Mesodermal cell (in vitro differentiated cells): ENCODE data around the gene WNT9B.
A peak's percentile ranks its signal among the peaks of the same experiment; 100 is the strongest.

Experiments used
- H3K27ac ChIP-seq: 2 replicates; pipeline ENCODE4 v1.7.0; 2013; ENCODE audit warnings: mild to moderate bottlenecking, low read depth, low read length, moderate library complexity; ENCODE audit not compliant: severe bottlenecking
- H3K36me3 ChIP-seq: 2 replicates; pipeline ENCODE4 v1.7.1; 2013; ENCODE audit warnings: mild to moderate bottlenecking, low read length, moderate library complexity; ENCODE audit not compliant: control insufficient read depth, insufficient read depth
- H3K4me1 ChIP-seq: one replicate; pipeline ENCODE4 v1.7.1; 2013; ENCODE audit warnings: mild to moderate bottlenecking, low read length; ENCODE audit not compliant: insufficient read depth, control insufficient read depth, poor library complexity, severe bottlenecking
- H3K4me3 ChIP-seq: 2 replicates; pipeline ENCODE4 v1.7.0; 2013; ENCODE audit warnings: low read length, control low read depth, mild to moderate bottlenecking; ENCODE audit not compliant: insufficient read depth, poor library complexity, severe bottlenecking; ENCODE audit errors: extremely low read depth
- H3K9me3 ChIP-seq: 2 replicates; pipeline ENCODE4 v1.7.1; 2013; ENCODE audit warnings: mild to moderate bottlenecking, low read length, moderate library complexity; ENCODE audit not compliant: control insufficient read depth
- WGBS, 2 experiments: methylation state at CpG; one replicate each; pipeline ENCODE4 v1.1.5; 2013; ENCODE audit warnings: missing lambda C conversion rate in 2 of 2; ENCODE audit not compliant: insufficient coverage in 2 of 2; 5-methylcytosine and 5-hydroxymethylcytosine counted together

The WNT9B gene

DNA sequence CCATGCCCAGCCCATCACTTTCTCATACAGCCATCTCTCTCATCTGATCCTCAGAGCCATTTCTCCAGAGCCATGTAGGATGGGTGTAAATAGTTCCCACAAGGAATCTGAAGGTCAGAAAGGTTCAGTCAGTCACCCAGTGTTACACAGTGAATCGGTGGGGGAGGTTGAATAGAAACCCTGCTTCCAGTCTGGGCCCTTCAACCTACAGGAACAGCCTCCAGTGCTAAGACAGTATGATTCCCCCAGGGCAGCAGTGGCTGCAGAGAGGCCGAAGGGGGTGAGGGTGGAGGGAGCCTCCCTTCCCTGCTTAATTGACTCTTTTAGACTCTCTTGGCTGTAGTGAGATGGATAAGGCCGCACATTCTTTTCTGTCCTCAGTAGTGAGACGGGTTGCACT lies 3.6 kb downstream of the WNT9B start:
- Histone ChIP-seq H3K4me1 (peaks cover 10% of the 10 kb centered on the region), H3K27ac (no peak overlapping the region), H3K4me3 (no peak overlapping the region), H3K9me3 (no peaks in the 10 kb centered on the region), H3K36me3 (no peaks in the 10 kb centered on the region)
- WGBS, 2 experiments, result 96% methylated on average over 3 to 4 of the region's 4 CpGs

DNA sequence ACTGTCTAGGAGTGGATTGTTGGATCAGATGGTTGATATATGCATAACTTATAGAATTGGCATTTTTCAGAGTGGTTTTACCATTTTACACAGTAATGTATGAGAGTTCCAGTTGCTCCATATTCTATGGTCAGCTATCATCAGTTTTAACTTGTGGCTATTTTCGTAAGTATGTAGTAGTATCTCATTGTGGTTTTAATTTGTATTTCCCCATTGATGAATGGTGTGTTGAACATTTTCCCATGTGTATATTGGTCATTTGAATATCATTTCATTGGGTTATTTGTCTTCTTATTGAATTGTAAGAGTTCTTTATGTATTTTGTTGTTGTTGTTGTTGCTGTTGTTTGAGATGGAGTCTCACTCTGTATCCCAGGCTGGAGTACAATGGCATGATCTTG lies 6.2 kb downstream of the WNT9B start:
- Histone ChIP-seq H3K36me3 (no peaks in the 10 kb centered on the region), H3K27ac (no peak overlapping the region), H3K9me3 (no peaks in the 10 kb centered on the region), H3K4me1 (peaks cover 10% of the 10 kb centered on the region), H3K4me3 (no peak overlapping the region)
- WGBS, 2 experiments, result 100% methylated on average over 1 of the region's 1 CpG; no CpG with 5 or more reads in 1 of the 2 experiments

DNA sequence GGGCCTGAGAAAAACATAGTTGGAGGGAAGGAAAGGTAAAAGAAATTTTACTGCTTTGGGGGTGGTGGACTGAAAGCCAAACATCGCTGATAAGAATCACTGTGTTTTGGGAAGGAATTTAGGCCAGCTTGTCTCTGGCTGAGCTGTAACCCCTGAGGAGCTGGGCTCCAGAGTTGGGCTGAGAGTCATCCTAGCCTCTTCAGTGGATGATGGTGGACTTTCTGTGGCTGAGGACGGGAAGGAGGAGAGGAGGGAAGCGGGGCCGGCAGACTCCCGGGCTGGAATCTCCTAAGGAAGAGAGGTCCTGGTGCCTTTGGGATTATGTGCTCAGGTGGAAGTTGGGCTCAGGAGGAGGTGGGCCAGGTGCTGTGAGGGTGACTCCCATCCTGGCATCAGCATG lies 8.6 kb downstream of the WNT9B start:
- Histone ChIP-seq H3K36me3 (no peaks in the 10 kb centered on the region), H3K4me3 (no peak overlapping the region), H3K27ac (no peak overlapping the region), H3K4me1 (peaks cover 17% of the 10 kb centered on the region), H3K9me3 (no peaks in the 10 kb centered on the region)
- 69 to 84% methylated on average over 5 of the region's 5 CpGs for WGBS, 2 experiments

DNA sequence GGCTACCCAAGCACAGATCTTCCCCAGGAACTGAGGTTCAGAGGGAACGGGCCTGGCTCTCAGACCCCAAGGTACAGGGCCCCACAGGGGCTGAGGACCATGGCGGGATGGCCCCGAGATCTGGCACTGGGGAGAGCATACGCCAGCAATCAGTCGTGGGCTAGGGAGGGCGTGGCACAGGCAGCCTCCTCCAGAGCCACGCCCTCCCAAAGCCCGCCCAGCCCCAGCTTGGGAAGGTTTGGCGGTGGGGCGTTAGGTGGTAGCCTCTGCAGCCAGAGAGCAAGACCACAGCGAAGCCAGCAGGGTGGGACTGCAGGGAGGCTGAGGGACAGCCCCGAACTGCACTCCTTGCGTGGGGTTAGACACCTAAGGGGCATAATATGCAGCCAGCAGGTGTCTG lies 11.6 kb downstream of the WNT9B start:
- H3K27ac ChIP-seq, result no peak overlapping the region
- WGBS, 2 experiments, result 64 to 74% methylated on average over 12 to 13 of the region's 13 CpGs
- H3K4me1 ChIP-seq, result peaks cover 27% of the 10 kb centered on the region
- no peaks in the 10 kb centered on the region for H3K36me3 ChIP-seq
- H3K9me3 ChIP-seq, result no peaks in the 10 kb centered on the region
- no peak overlapping the region for H3K4me3 ChIP-seq

DNA sequence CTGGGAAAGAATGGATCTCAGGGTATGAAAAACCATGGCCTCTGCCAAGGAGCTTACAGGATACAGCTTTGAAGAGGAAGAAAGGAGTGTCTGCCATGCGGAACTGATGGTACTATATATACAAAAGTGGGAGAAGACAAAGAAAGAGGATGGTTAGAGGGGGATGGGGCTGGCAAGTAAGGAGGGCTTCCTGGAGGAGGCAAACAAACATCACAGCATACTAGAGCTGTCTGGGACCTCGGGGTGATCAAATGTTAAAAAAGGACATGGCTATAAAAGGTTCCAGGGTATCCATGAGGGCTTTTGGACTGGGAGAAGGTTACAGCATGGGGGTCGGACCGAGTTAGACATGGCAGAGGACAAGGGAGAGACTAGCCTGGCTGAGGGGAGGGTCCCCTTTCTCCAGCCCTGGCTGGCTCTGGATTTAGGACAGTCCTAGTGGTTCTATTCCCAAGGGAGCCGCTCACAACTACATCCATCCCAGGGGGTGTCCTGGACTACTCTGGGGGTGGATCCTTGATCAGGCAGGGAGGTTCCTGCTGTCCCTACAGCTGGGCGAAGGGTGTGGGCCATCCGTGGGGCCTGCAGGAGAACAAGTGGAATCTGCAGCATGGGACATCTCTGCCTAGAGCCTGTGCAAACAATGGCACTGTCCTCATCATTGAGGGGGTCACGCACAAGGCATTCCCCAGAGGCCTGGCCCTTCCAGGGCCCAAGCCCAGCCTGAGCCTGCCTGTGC lies 12.2 kb downstream of the WNT9B start:
- WGBS, 2 experiments, result 89 to 96% methylated on average over 7 to 8 of the region's 8 CpGs
- no peaks in the 10 kb centered on the region for H3K36me3 ChIP-seq
- peaks cover 29% of the 10 kb centered on the region for H3K4me1 ChIP-seq

DNA sequence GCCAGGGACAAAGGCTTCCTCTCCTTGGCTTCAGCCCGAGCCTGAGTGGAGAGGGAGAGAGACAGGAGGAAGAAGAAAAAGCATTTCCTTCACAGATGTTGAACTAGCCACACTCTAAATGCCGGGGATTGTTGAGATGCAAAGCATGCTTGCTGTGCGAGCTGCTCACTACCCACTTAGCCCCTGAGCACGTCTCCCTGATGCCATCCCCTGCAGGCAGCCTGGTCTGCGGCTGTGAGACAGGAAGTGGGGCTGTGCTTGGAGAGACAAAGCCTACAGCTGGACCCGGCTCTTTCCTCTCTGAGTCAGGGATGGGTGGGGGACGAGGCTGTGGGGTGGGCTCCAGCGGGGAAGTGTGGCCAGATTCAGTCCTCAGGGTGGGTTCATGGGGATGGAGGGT lies 13.7 kb downstream of the WNT9B start:
- H3K9me3 ChIP-seq, result no peaks in the 10 kb centered on the region
- H3K36me3 ChIP-seq, result no peaks in the 10 kb centered on the region
- H3K4me3 ChIP-seq, result no peak overlapping the region
- peaks cover 38% of the 10 kb centered on the region for H3K4me1 ChIP-seq
- H3K27ac ChIP-seq, result peak overlapping the region; percentile 1
- WGBS, 2 experiments, result 30 to 37% methylated on average over 3 to 6 of the region's 8 CpGs

More for the DNA sequence above, 12.2 kb downstream of the WNT9B start:
- Histone ChIP-seq H3K9me3 (no peaks in the 10 kb centered on the region), H3K4me3 (no peak overlapping the region), H3K27ac (no peak overlapping the region)

DNA sequence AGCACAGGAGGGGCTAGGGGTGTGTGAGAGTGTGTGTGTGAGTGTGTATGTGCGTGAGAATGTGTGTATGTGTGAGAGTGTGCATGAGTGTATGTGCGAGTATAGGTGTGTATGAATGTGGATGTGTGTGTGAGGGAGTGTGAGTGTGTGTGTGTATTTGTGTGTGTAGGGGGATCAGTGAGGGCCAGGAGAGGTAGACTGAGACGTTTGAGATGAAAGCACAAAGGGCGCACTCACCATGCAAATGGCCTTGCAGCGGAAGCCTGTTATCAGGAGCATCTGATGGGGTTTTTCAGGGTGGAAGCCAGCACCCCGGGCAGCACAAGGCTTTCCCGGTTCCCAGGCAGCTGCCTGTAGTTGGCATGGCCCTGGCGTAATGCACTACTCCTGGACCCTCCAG lies 14.9 kb downstream of the WNT9B start:
- 87 to 89% methylated on average over 8 of the region's 8 CpGs for WGBS, 2 experiments
- Histone ChIP-seq H3K27ac (no peak overlapping the region), H3K9me3 (no peaks in the 10 kb centered on the region), H3K36me3 (no peaks in the 10 kb centered on the region), H3K4me1 (peaks cover 38% of the 10 kb centered on the region), H3K4me3 (no peak overlapping the region)

DNA sequence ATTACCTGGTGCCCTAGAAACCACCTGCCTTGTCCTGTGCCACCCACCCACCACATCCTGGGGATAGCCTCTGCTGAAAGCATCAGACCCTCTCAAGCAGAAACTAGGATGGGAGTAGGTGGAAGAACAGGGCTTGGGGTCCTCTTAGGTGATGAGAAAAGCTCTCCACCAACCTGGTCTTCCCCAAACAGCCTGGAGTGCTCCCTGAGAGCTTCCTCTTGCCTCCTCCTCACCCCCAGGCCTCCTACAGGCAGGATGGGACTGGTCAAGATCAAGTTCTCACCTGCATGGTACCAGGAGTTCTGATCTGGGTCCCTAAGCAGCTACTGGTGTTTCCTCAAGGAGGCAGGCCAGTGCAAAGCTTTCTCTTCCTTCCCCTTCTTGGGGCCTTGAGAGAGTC lies 15.4 kb downstream of the WNT9B start:
- Histone ChIP-seq H3K9me3 (no peaks in the 10 kb centered on the region), H3K4me1 (peaks cover 38% of the 10 kb centered on the region), H3K27ac (no peak overlapping the region), H3K4me3 (no peak overlapping the region), H3K36me3 (no peaks in the 10 kb centered on the region)

DNA sequence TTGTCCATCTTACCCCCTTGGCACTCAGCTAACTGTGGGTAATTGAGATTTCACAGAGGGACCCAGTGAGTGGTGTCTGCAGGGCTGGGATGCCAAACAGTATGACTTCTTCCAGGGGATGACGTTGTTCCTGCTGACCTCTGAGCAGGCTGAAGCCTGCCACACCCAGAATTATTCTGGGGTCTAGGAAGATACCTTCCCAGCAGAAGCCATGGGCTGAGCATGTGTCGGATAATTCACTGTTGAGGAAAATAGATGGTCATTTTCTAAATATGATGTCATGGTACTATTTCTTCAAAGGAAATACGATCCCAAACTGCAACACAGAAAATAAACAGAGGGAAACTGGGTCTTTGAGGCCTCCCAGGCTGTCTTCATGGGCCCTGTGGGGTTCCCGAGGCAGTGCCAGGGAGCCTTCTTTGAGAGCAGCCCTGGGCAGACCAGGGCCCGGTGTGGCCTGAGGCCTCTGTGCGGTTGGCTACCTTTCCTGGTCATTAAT lies 17.4 kb downstream of the WNT9B start:
- no peak overlapping the region for H3K4me3 ChIP-seq
- H3K36me3 ChIP-seq, result no peaks in the 10 kb centered on the region
- no peaks in the 10 kb centered on the region for H3K9me3 ChIP-seq
- 88 to 90% methylated on average over 3 to 4 of the region's 6 CpGs for WGBS, 2 experiments
- H3K27ac ChIP-seq, result no peak overlapping the region
- H3K4me1 ChIP-seq, result peaks cover 33% of the 10 kb centered on the region

DNA sequence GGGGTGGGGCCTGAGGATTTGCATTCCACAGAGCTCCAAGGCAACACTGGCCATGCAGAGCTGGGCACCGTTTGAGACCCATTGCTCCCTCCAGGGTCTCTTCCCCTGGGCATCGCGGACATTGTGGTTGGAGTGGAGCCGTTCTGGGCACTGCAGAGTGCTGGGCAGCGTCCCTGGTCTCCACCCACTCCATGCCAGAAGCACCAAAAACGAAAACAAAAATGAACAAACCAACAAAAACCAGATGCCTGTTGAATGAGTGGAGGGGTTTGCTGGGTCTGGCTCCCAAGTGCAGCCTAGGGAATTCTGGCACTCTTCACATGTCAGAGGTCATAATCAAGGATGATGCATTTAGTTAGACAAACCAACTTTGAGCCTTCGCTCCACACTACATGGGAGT lies 17.9 kb downstream of the WNT9B start:
- Histone ChIP-seq H3K4me1 (peaks cover 28% of the 10 kb centered on the region), H3K27ac (no peak overlapping the region), H3K9me3 (no peaks in the 10 kb centered on the region), H3K36me3 (no peaks in the 10 kb centered on the region), H3K4me3 (no peak overlapping the region)
- WGBS, 2 experiments, result 90 to 100% methylated on average over 2 of the region's 7 CpGs

DNA sequence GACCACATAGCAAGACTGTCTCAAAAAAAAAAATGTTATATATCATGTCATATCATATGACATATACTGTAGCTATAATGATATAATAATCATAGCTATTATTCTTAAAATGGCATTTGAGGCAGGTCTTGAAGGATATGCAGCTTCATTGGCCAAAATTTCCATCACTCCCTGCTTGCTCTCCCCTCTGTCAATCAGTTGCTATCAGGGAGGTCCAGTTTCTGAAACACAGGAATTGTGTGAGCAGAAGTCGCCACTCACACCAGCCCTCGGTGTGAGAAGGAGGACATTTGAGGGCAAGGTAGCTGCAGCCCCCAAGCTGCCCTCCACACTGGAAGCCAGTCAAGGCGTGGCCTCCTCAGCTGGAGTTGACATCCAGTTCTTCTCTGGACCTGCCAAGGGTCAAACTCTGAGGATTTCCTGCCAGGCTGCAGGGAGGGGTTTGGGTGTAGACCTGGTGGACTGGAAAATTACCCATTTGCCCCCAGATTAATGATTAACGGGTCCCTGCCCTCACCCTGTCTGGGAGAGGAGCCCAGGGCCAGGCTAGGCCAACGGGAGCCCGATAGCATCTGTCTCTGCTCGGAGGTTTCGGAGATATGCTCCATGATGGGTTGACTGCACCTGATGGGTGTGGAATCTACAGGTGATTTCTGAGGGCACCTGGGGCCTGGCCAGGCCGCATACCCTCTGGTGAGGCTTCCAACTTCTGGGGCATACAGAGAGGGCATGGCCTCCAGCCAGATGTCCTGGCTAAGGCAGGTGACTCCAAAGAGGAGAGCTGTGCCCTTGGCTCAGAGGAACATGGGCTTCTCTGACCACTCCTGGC lies 18.8 kb downstream of the WNT9B start:
- no peak overlapping the region for H3K4me3 ChIP-seq
- WGBS, 2 experiments, result 95 to 97% methylated on average over 5 to 8 of the region's 9 CpGs

More for the DNA sequence above, 18.8 kb downstream of the WNT9B start:
- Histone ChIP-seq H3K9me3 (no peaks in the 10 kb centered on the region), H3K36me3 (no peaks in the 10 kb centered on the region), H3K27ac (no peak overlapping the region), H3K4me1 (peaks cover 19% of the 10 kb centered on the region)
